Measurements from ENCODE around the gene HMG20B. TPM values are rescaled to one million over a fixed set of nuclear protein-coding genes. Genes with fewer than 3 reads are reported as not detected.
A peak's percentile ranks its signal among the peaks of the same experiment; 100 is the strongest.

The HMG20B gene
- total and polyA plus RNA-seq, 2 of the 8 experiments (the other 6 are each of a cell fraction or from before 2014, with no cell fraction given): 42.9 to 74.2 TPM

DNA sequence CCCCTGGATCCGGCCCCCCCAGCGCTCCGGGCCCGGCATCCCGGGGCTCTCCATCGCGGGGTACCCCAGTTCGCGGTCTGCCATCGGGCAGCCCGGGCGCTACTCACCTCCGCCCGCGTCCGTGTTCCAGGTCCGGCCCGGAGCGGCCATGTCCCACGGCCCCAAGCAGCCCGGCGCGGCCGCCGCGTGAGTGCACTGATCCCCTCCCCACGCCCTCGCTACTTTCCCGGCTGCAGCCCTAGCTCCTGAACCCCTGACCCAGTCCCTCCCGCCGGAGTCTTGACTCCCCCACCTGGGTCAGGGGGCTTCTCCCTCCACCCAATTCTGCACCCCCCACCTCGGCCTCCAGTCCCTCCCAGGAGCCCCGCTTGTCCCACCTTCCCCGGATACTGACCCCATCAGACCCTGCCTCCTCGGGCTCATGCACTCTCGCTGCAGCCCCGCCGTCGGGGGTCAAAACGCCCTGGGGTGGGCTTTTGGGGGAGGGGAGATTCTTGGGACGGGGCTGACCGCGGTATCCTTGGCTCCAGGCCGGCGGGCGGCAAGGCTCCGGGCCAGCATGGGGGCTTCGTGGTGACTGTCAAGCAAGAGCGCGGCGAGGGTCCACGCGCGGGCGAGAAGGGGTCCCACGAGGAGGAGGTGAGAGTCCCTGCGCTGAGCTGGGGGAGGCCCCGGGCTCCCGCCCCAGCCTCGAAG is 566 bp downstream of the HMG20B start:
- Histone ChIP-seq H2BK12ac (ENCODE audit: low read depth, low read length) (no peak overlapping the region), H3K56ac (replicated peaks; ENCODE audit: insufficient read length, low read depth, low read length) (no peak overlapping the region), H2AK5ac (ENCODE audit: low read depth, low read length) (no peak overlapping the region), H4K20me1 (replicated peaks in 1 of 2; ENCODE audit: control insufficient read depth in 1 of 2, insufficient read depth in 2 of 2, low read length in 2 of 2) (peaks cover 3 to 8% of the 10 kb centered on the region in 2 experiments), H3K79me2 (ENCODE audit: control insufficient read depth in 1 of 2, insufficient read depth in 2 of 2, low read length in 2 of 2) (no peaks in the 10 kb centered on the region), H3K23me2 (ENCODE audit: low read depth, low read length) (peaks cover 21% of the 10 kb centered on the region; the same call in 1 of the 2 replicates), H2BK5ac (ENCODE audit: low read depth, low read length) (peak overlapping the region; percentile 24; the same call in 1 of the 2 replicates), H3K23ac (ENCODE audit: insufficient read length) (no peak overlapping the region), H3K4me1 (replicated peaks in 1 of 4; ENCODE audit: control insufficient read depth in 3 of 4, insufficient read depth in 4 of 4, low read length in 3 of 4) (peaks cover 3 to 15% (median 12%) of the 10 kb centered on the region in 4 experiments; a peak in 6 of 7 replicates), H2BK15ac (ENCODE audit: low read length) (no peak overlapping the region), H3K4me3 (ENCODE audit: extremely low read depth in 1 of 4, insufficient read depth in 2 of 4, low read depth in 3 of 4, low read length in 4 of 4) (peak overlapping the region; percentile 66 to 97 (median 82)), H3K27ac (ENCODE audit: low read depth, low read length) (peak overlapping the region; percentile 51; the same call in 1 of the 2 replicates), H3K9ac (replicated peaks in 1 of 4; ENCODE audit: extremely low read depth in 1 of 4, low read depth in 3 of 4, low read length in 3 of 4) (peak overlapping the region in 3 of 4 experiments; percentile 42 to 60 (median 56); a peak in 5 of 7 replicates), H2BK120ac (replicated peaks; ENCODE audit: low read depth, low read length) (no peak overlapping the region), H3K4me2 (ENCODE audit: insufficient read depth in 1 of 2, low read depth in 2 of 2, low read length in 2 of 2) (peak overlapping the region; percentile 70 to 77), H2BK20ac (ENCODE audit: low read length) (no peak overlapping the region), H3K14ac (ENCODE audit: insufficient read length) (no peak overlapping the region), H3K4ac (replicated peaks; ENCODE audit: insufficient read length, low read depth, low read length) (peak overlapping the region; percentile 69), H3K18ac (ENCODE audit: extremely low read depth, low read length) (peak overlapping the region; percentile 32; the same call in 1 of the 2 replicates), H4K91ac (replicated peaks; ENCODE audit: insufficient read length, low read length) (no peak overlapping the region), H3K36me3 (ENCODE audit: control insufficient read depth in 2 of 4, insufficient read depth in 4 of 4, low read length in 3 of 4) (no peaks in the 10 kb centered on the region), H4K5ac (ENCODE audit: insufficient read length, low read depth, low read length) (no peak overlapping the region), H4K8ac (ENCODE audit: extremely low read depth, insufficient read depth, low read length) (no peak overlapping the region), H3K79me1 (ENCODE audit: low read depth, low read length) (no peaks in the 10 kb centered on the region), H3K27me3 (replicated peaks in 1 of 4; ENCODE audit: control insufficient read depth in 3 of 4, extremely low read depth in 1 of 4, insufficient read depth in 3 of 4, low read length in 3 of 4) (no peaks in the 10 kb centered on the region), H3K9me3 (ENCODE audit: insufficient read depth in 2 of 2, low read depth in 1 of 2, low read length in 1 of 2) (no peaks in the 10 kb centered on the region), H2AFZ (ENCODE audit: low read length) (no peak overlapping the region)
- WGBS, 2 experiments (ENCODE audit: extremely low coverage in 1 of 2, insufficient coverage in 1 of 2, insufficient read length in 1 of 2, insufficient replicate concordance in 2 of 2, low coverage in 1 of 2, low lambda C conversion rate in 2 of 2, missing lambda C conversion rate in 1 of 2): 1% methylated on average over 30 of the region's 60 CpGs; no CpG with 5 or more reads in 1 of the 2 experiments
- no peak for FAIRE-seq
- ChIA-PET CTCF (ENCODE audit: partially characterized antibody) (interaction anchor here (0.7 to 6.6 kb wide), 5 partner anchors 18 to 94 kb away, joined by 3 to 51 read pairs (median 3); no protein-coding TSS in a partner anchor), POLR2A (ENCODE audit: partially characterized antibody) (interaction anchor here (0.6 to 2.2 kb wide), 6 partner anchors 14 to 412 kb away, joined by 3 to 5 read pairs (median 3); partner anchors contain the start of genes EEF2 and MFSD12)
- DNase-seq (ENCODE audit: low read depth in 1 of 2, low spot score in 2 of 2): peak in 1 of 2 experiments; percentile 73
- no peak for TF ChIP-seq KDM5A (IDR thresholded peaks at IDR 0.05; ENCODE audit: low read length)
- no peak for TF ChIP-seq RXRA (IDR thresholded peaks at IDR 0.05; ENCODE audit: insufficient read depth, low read depth, low read length)
- TF ChIP-seq BCL11A (IDR thresholded peaks at IDR 0.05; ENCODE audit: low read depth in 2 of 2, low read length in 2 of 2): no peak
- TF ChIP-seq KDM4A (IDR thresholded peaks at IDR 0.05; ENCODE audit: low read depth, low read length, severe bottlenecking): peak; percentile 48
- TF ChIP-seq YY1 (IDR thresholded peaks at IDR 0.05; ENCODE audit: low read depth, low read length): peak; percentile 43; the same call in 1 of the 2 replicates
- TF ChIP-seq POU5F1 (IDR thresholded peaks at IDR 0.05; ENCODE audit: low read depth, low read length): no peak
- no peak for TF ChIP-seq ATF2 (IDR thresholded peaks at IDR 0.05; ENCODE audit: low read length)
- no peak for TF ChIP-seq RBBP5 (IDR thresholded peaks at IDR 0.05; ENCODE audit: borderline replicate concordance, low read depth, low read length)
- no peak for TF ChIP-seq JUN (IDR thresholded peaks at IDR 0.05; ENCODE audit: low read depth, low read length)
- no peak for TF ChIP-seq EZH2 (IDR thresholded peaks at IDR 0.05; ENCODE audit: low read depth, low read length, severe bottlenecking)
